GM08714 (cell line): ENCODE data around the gene COX19.

Experiments
- H3K4me3 ChIP-seq: fragments of 200-500 bp; sonication (Bioruptor generic); 2 replicates; pipeline ENCODE4 v1.5.1; 2014; ENCODE audit warnings: mild to moderate bottlenecking, low read length, inconsistent platforms
- ZNF274 ChIP-seq: IDR thresholded peaks from 2 replicates; pipeline ENCODE4 v1.6.1; 2012; ENCODE audit warnings: mild to moderate bottlenecking, low read depth, low read length

Gene COX19

DNA sequence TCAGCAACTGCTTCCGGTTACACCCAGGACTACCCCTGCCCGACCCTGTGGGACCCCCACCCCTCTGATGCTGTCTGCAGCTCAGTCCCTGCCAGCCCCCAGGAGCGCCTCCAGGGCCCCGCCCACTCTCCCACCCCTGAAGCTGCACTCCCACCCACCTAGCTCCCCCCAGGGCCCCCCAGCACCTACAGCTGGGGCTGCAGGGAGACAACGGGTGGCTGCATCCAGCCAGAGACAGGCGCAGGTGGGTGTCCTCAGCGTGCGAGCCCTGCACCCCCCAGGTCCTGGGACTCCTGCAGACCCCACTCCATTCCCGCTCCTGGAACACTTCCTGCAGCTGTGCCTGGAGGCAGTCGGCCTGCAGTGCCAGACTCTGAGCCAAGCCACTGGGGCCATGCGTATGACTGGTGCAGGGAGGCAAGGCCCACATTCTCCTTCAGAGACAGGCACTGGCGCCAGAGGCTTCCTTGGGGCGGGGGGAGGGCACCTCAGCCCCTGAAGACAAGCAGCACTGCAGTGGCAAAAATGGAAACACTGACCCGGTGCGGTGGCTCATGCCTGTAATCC is 13.7 kb upstream of the COX19 start:
- no peak for TF ChIP-seq ZNF274
- no peak overlapping the region for H3K4me3 ChIP-seq

GRCh38 chr7:988426-988911 is 13.1 kb upstream of the COX19 start:
- no peak overlapping the region for H3K4me3 ChIP-seq
- no peak for TF ChIP-seq ZNF274

DNA sequence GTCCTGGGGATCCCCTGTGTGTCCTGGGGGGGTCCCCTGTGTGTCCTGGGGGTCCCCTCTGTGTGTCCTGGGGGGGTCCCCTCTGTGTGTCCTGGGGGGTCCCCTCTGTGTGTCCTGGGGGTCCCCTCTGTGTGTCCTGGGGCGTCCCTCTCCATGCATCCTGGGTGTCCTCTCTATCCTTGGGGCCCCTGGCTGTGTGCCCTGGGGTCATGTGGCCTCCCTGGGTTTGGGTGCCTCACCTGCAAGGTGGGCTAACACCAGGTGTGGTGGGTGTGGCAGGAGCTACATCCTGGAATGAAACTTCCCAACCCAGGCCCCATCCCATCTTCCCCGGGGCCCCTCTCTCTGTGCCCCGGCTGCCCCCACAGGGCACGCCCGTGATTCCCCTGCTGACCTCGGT is 12.6 kb upstream of the COX19 start:
- no peak for TF ChIP-seq ZNF274

GRCh38 chr7:986766-987751 is 11.7 kb upstream of the COX19 start:
- H3K4me3 ChIP-seq, result no peak overlapping the region
- no peak for TF ChIP-seq ZNF274

More for the DNA sequence above, 12.6 kb upstream of the COX19 start:
- H3K4me3 ChIP-seq, result no peak overlapping the region

DNA sequence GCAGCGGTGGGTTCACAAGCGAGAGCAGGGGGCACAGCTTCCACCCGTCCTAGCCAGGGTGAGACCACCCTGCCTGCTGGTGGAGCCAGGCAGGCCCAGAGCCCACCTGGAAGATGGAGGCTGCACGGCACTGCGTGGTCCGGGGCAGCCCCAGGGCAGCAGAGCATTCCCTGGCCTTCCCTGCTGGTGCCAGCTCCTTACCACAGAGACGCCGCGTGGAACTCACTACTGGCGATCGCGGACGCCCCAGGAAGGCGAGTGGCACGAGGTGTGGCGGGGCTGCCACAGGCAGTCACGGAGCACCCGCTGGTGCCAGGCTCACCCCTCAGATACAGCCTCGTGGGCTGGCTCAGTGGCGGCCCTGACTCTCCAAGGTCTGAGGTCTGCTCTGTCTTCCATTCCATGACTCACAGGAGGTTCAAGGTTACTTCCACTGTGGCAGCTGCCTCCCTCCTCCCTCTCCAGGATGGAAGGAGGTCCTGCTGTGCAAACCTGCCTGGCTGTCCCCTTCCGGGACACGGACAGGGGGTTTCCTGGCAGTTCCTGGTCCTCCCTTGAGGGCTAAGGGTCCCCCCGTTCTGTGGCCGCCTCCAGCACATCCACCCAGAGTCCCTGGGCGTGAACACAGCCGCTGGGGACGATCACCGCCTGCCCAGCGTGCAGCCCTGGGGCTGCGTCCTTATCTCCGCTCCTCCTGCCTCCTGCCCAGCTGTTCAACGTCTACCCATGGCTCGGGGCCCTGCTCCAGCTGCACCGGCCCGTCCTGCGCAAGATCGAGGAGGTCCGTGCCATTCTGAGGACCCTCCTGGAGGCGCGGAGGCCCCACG is 10.8 kb upstream of the COX19 start:
- H3K4me3 ChIP-seq, result no peak overlapping the region
- TF ChIP-seq ZNF274, result no peak

DNA sequence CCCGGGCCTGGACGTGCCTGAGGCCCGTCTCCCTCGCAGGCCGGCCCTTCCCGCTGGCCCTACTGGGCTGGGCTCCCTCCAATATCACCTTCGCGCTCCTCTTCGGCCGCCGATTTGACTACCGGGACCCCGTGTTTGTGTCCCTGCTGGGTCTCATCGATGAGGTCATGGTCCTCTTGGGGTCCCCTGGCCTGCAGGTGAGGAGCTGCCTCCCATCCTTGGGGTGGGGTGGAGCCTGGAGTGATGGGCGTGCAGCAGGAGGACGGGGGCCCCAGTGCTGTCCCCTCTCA is 9.7 kb upstream of the COX19 start:
- TF ChIP-seq ZNF274, result no peak
- no peak overlapping the region for H3K4me3 ChIP-seq

DNA sequence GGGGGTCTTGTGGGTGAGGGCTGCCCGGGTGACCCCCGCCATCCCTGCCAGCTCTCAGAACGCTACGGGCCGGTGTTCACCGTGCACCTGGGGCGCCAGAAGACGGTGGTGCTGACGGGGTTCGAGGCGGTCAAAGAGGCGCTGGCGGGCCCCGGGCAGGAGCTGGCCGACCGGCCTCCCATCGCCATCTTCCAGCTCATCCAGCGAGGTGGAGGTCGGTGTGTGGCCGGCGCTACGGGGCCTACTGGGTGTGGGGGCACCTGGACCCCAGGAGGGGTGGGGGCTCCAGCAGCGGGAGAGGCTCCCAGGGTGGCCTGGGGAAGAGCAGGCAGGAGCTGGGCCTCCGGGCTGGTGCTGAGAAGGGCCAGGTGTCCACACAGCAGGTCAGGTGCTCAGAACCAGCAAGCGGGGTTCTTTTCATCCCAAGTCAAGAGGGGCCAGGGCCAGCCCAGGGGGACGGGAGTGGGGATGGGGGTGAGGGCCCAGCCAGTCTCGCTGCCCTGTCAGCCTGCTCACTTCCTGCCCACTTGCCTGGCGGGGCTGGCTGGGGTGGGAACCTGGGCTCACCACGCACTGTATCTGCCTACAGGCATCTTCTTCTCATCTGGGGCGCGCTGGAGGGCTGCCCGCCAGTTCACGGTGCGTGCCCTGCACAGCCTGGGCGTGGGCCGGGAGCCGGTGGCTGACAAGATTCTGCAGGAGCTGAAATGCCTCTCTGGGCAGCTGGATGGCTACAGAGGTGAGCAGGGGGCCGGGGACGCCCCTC is 9.2 kb upstream of the COX19 start:
- H3K4me3 ChIP-seq, result no peak overlapping the region
- TF ChIP-seq ZNF274, result no peak

GRCh38 chr7:983616-984071 is 8.3 kb upstream of the COX19 start:
- TF ChIP-seq ZNF274, result no peak
- no peak overlapping the region for H3K4me3 ChIP-seq

- no peak for TF ChIP-seq ZNF274
- H3K4me3 ChIP-seq, result no peak within 1 kb of the TSS
Measured at GRCh38 chr7:983004-983615, 7.8 kb upstream of the COX19 start, which contains the start of gene CYP2W1. CYP2W1 (plus strand) TSS chr7:983181; CDS start chr7:983212, 31 bp downstream.

GRCh38 chr7:982511-983003 is 7.2 kb upstream of the COX19 start:
- no peak overlapping the region for H3K4me3 ChIP-seq
- no peak for TF ChIP-seq ZNF274

GRCh38 chr7:981793-982510 is 6.6 kb upstream of the COX19 start:
- H3K4me3 ChIP-seq, result no peak overlapping the region
- TF ChIP-seq ZNF274, result no peak

GRCh38 chr7:979886-980571 is 4.7 kb upstream of the COX19 start:
- TF ChIP-seq ZNF274, result no peak

More at GRCh38 chr7:979886-980571, 4.7 kb upstream of the COX19 start:
- H3K4me3 ChIP-seq, result no peak overlapping the region
